DND-41 (cell line): ENCODE results near the gene PHLPP1.

Source experiments
- ATAC-seq: fragments of 200-7000 bp; cut with Tn5 transposase; 3 replicates; pipeline ENCODE4 v1.9.1; 2021; ENCODE audit warnings: low read depth; ENCODE audit not compliant: insufficient read depth
- DNase-seq: peaks from one replicate; pipeline ENCODE4 v3.0.0-alpha.2; 2020
- H2AFZ ChIP-seq: 2 replicates; pipeline ENCODE4 v1.6.0; 2012; ENCODE audit warnings: low read depth, low read length
- H3K27ac ChIP-seq: 2 replicates; pipeline ENCODE4 v1.5.1; 2012; ENCODE audit warnings: low read length, inconsistent platforms
- H3K27me3 ChIP-seq: fragments of 200-600 bp; sonication (generic); 2 replicates; pipeline ENCODE4 v1.6.0; 2012; ENCODE audit warnings: low read length, mild to moderate bottlenecking, inconsistent platforms; ENCODE audit not compliant: insufficient read depth, poor library complexity
- H3K36me3 ChIP-seq: 2 replicates; pipeline ENCODE4 v1.5.1; 2012; ENCODE audit warnings: low read length, inconsistent platforms; ENCODE audit not compliant: insufficient read depth
- H3K4me1 ChIP-seq: 2 replicates; pipeline ENCODE4 v1.5.1; 2012; ENCODE audit warnings: mild to moderate bottlenecking, low read length; ENCODE audit not compliant: insufficient read depth
- H3K4me2 ChIP-seq: 2 replicates; pipeline ENCODE4 v1.6.0; 2012; ENCODE audit warnings: mild to moderate bottlenecking, moderate library complexity, low read length, inconsistent platforms; ENCODE audit not compliant: insufficient read depth
- H3K4me3 ChIP-seq, 2 experiments: fragments of 200-600 bp in 1 of 2; shearing (Covaris generic) in 1 of 2; 2 replicates each; pipeline ENCODE4 v1.5.1; 2012 to 2016; ENCODE audit warnings: inconsistent platforms in 2 of 2, low read length in 2 of 2, mild to moderate bottlenecking in 2 of 2, low read depth in 1 of 2, moderate library complexity in 1 of 2
- H3K79me2 ChIP-seq: 2 replicates; pipeline ENCODE4 v1.6.0; 2012; ENCODE audit warnings: low read length, inconsistent platforms; ENCODE audit not compliant: insufficient read depth
- H3K9ac ChIP-seq: 2 replicates; pipeline ENCODE4 v1.6.0; 2012; ENCODE audit warnings: low read depth, mild to moderate bottlenecking, inconsistent platforms, low read length, moderate library complexity
- H3K9me3 ChIP-seq: 2 replicates; pipeline ENCODE4 v1.5.1; 2012; ENCODE audit warnings: low read length, moderate library complexity, mild to moderate bottlenecking, inconsistent platforms; ENCODE audit not compliant: insufficient read depth, severe bottlenecking
- H4K20me1 ChIP-seq: 2 replicates; pipeline ENCODE4 v1.6.0; 2012; ENCODE audit warnings: low read length; ENCODE audit not compliant: insufficient read depth
- CTCF ChIP-seq: IDR thresholded peaks from 2 replicates; pipeline ENCODE4 v1.5.1; 2012; ENCODE audit warnings: borderline replicate concordance, low read length, moderate library complexity, mild to moderate bottlenecking; ENCODE audit not compliant: poor library complexity, severe bottlenecking; ENCODE audit errors: extremely low read depth
- EZH2 ChIP-seq: IDR thresholded peaks from 3 replicates; pipeline ENCODE4 v1.6.1; 2012; ENCODE audit warnings: borderline replicate concordance, low read depth, mild to moderate bottlenecking, moderate library complexity, low read length, inconsistent platforms; ENCODE audit not compliant: severe bottlenecking

The PHLPP1 gene

DNA sequence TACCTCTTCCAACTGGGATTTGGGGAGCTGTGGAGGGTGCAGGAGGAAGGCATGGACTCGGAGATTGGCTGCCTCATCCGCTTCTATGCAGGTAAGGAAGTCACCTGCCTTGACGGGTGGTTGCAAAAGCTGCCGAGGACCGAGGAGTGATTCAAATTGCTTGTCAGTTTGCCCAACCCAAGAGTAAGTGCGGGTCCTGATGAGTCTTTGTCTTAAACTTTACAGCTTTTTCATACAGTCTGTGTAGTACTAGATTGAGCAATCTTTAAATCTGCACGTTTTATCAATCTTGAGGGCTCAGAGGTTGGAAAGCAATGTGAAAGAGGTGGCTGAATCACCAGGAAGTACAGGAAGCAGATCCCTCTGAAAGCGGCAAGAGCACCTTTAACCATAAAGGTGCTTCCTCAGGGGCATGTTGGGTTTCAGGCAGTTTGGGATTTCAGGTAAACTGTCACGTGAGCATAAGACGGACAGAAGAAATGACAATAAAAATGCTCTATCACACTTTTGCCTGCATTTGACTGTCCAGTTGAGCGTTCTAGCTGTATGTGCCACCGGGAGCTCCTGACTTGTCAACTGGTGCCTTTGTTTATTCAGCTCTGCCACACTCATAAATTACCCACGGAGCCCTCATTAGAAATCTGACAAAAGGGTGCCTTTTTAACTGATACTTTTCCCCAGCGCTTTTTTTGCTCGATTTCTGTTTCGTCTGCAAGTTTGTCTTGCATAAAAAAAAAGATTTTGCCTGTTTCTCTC, 2.0 kb downstream of the PHLPP1 start:
- Histone ChIP-seq H3K4me2 (peak overlapping the region; percentile 93), H3K9me3 (no peaks in the 10 kb centered on the region), H3K4me1 (peaks cover 53% of the 10 kb centered on the region), H3K27me3 (no peaks in the 10 kb centered on the region), H4K20me1 (no peaks in the 10 kb centered on the region), H3K4me3 (peak overlapping the region; percentile 14 to 74; a peak in 3 of 4 replicates), H3K27ac (peak overlapping the region; percentile 8; the same call in 1 of the 2 replicates), H2AFZ (peak overlapping the region; percentile 53), H3K36me3 (no peaks in the 10 kb centered on the region), H3K79me2 (peaks cover 13% of the 10 kb centered on the region), H3K9ac (peak overlapping the region; percentile 31)
- no peak for ATAC-seq
- TF ChIP-seq CTCF (no peak), EZH2 (no peak)
- no peak for DNase-seq

DNA sequence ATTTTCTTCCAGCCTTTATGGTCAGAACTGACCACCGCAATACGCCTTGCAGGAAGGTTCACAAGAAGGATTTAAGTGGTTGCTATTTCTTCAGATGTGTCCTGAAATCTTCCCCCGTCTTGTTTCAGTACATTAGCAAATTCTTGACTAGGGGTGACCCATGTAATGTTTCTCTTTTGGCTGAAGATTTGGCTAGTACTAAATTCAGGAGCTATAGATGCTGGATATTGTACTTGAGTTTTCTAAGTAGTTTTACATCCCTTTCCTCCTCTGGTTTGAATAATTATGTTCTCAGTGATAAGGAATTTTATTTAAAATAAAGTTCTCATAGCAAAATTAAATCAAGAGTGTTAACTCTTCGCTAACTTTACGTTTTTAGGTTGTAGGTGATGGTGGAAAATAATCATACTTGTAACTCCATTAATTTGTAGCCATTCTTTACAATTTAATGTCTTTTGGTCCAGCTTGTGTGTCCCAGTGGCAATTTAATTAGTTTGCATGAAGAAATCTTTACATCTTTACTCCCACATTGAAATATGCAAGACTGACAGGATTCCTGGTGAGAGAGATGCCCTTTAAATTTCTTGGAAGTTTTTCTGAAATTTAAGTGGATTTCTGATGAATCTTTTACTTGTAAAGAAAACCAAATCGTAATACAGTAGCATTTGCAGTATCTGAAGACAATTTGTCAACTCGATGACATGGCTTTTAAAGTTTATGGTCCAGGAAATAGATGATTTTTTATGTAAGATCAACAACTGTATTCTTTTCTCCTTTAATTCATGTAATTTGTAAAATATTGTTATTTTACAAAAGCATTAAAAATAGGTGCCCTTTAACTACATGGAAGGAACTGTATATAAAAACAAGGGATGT, 2.8 kb downstream of the PHLPP1 start:
- no peak overlapping the region for H2AFZ ChIP-seq
- peak overlapping the region; percentile 31 for H3K9ac ChIP-seq
- no peaks in the 10 kb centered on the region for H3K9me3 ChIP-seq
- H3K4me3 ChIP-seq: peak overlapping the region in 1 of 2 experiments; percentile 74; a peak in 2 of 4 replicates
- ATAC-seq (no peak), DNase-seq (no peak)
- peaks cover 13% of the 10 kb centered on the region for H3K79me2 ChIP-seq
- no peak overlapping the region for H3K27ac ChIP-seq
- no peaks in the 10 kb centered on the region for H3K27me3 ChIP-seq
- TF ChIP-seq EZH2 (no peak), CTCF (no peak)
- H4K20me1 ChIP-seq: no peaks in the 10 kb centered on the region
- H3K4me2 ChIP-seq: peak overlapping the region; percentile 93
- peaks cover 53% of the 10 kb centered on the region for H3K4me1 ChIP-seq
- no peaks in the 10 kb centered on the region for H3K36me3 ChIP-seq

DNA sequence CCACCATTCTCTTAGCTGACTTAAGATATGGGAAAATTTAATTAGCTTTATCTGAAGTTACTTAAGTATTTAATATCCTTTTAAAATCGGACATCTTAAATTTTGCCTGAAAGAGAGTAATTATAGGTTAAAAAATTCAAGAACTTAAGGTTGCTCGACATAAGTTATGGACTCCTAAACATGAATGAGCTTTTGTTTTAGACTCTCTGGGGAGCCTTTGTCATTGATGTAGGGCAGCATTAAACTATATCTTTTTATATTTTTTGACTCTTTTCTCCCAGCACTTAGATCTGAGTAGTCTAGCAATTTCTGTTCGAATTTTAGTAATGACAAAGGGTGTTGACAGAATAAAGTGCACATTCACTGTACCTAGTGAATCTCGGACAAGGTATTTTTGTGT, 4.7 kb downstream of the PHLPP1 start:
- H3K9me3 ChIP-seq: no peaks in the 10 kb centered on the region
- peaks cover 44% of the 10 kb centered on the region for H3K4me1 ChIP-seq
- H3K27me3 ChIP-seq: no peaks in the 10 kb centered on the region
- peaks cover 13% of the 10 kb centered on the region for H3K79me2 ChIP-seq
- H3K9ac ChIP-seq: no peak overlapping the region
- H3K4me2 ChIP-seq: peak overlapping the region; percentile 93; the same call in 1 of the 2 replicates
- no peak overlapping the region for H2AFZ ChIP-seq
- ATAC-seq (no peak), DNase-seq (no peak)
- H3K36me3 ChIP-seq: no peaks in the 10 kb centered on the region
- no peak overlapping the region for H3K4me3 ChIP-seq
- no peak for TF ChIP-seq CTCF
- no peak for TF ChIP-seq EZH2
- H3K27ac ChIP-seq: no peak overlapping the region
- no peaks in the 10 kb centered on the region for H4K20me1 ChIP-seq
